ENCODE data around the gene ZNF765. TPM values are rescaled to one million over a fixed set of nuclear protein-coding genes. Genes with fewer than 3 reads are reported as not detected.
"Not testable (repeated sequence)": the region's sequence is repeated elsewhere in the genome, so short reads cannot be mapped to it uniquely, and the experiment has no call there.

ZNF765 gene
- total and polyA plus RNA-seq, 9 of the 15 experiments (the other 6 are each of a cell fraction or from before 2014, with no cell fraction given) = 5.4 to 17.5 (median 9.6) TPM

DNA sequence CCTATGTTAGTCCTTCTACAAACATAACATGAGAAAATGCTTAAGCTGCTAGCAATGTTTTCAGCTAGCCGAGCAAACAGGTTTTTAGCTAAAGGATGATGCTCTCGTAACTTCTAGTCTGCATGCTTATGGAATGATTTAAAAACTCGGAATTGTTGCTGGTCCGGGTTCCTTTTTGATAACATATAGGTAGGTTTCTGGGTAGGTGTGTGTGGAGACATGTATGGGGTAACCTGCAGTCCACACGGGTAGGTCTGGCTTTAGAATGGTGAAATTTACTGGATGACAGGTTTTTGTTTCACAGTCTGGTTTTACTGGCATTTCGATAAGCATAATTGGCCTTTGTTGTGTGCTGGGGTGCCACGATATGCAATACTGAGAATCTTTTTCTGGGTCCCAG is 77.0 kb downstream of the ZNF765 start (continued):
- TF ChIP-seq, protein P1, sequence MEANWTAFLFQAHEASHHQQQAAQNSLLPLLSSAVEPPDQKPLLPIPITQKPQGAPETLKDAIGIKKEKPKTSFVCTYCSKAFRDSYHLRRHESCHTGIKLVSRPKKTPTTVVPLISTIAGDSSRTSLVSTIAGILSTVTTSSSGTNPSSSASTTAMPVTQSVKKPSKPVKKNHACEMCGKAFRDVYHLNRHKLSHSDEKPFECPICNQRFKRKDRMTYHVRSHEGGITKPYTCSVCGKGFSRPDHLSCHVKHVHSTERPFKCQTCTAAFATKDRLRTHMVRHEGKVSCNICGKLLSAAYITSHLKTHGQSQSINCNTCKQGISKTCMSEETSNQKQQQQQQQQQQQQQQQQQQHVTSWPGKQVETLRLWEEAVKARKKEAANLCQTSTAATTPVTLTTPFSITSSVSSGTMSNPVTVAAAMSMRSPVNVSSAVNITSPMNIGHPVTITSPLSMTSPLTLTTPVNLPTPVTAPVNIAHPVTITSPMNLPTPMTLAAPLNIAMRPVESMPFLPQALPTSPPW (CRISPR knock-in tag; IDR thresholded peaks at IDR 0.05) = no peak
- TF ChIP-seq ZNF584 (CRISPR knock-in tag; IDR thresholded peaks at IDR 0.05; ENCODE audit: low read depth) (no peak), SMAD4 (CRISPR knock-in tag; conservative IDR thresholded peaks at IDR 0.05) (no peak), CEBPB (tag; IDR thresholded peaks at IDR 0.05) (no peak), NCOA1 (IDR thresholded peaks at IDR 0.05; ENCODE audit: low read depth) (no peak)

DNA sequence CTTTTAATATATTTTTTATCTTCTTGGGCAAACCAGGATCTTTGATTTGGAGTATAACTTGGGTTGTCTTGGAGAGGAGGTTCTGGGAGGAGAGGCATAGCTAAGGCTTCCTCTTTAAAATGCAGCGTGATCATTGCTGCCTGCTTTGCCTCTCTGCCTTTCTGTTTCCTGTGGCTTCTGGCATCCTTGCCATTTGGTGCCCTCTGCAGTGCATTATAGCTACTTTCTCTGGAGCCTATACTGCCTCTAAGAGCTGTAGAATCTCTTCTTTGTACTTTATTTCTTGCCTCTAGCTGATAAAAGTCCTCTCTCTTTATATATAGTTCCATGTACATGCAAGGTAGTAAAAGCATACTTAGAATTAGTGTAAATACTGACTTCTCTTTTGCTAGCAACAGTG is 79.9 kb downstream of the ZNF765 start:
- H3K9me3 ChIP-seq (replicated peaks; ENCODE audit: control insufficient read depth, insufficient read depth, low read depth, low read length); FAIRE-seq; intact Hi-C loops (cut with micrococcal nuclease); H3K9me1 ChIP-seq (ENCODE audit: control insufficient read depth, insufficient read depth, low read length); H3K4me1 ChIP-seq (replicated peaks in 1 of 2; ENCODE audit: control insufficient read depth in 2 of 2, insufficient read depth in 2 of 2, low read length in 2 of 2); ATAC-seq; BruUV-seq (replicated peaks); POLR2A ChIA-PET; H3K9ac ChIP-seq (ENCODE audit: insufficient read depth in 1 of 2, low read depth in 2 of 2, low read length in 2 of 2); CTCF ChIA-PET (ENCODE audit: low intra/inter-chr PET ratio); H3K4me2 ChIP-seq (ENCODE audit: insufficient read depth, low read length); H3K79me2 ChIP-seq (ENCODE audit: control insufficient read depth, insufficient read depth, low read length); H4K20me1 ChIP-seq (replicated peaks; ENCODE audit: control insufficient read depth, insufficient read depth, low read length); H3K27ac ChIP-seq (ENCODE audit: extremely low read depth, low read depth, low read length); H3K27me3 ChIP-seq (ENCODE audit: control insufficient read depth in 2 of 2, insufficient read depth in 2 of 2, low read length in 2 of 2); H2AFZ ChIP-seq (ENCODE audit: low read depth, low read length); H3K4me3 ChIP-seq; DNase-seq (ENCODE audit: extremely low read depth in 1 of 4, low spot score in 3 of 4): not testable (repeated sequence)
- 100% methylated on average over 1 of the region's 1 CpG for WGBS (ENCODE audit: insufficient coverage, low coverage, missing lambda C conversion rate)
- in situ Hi-C loops (cut with MboI) = loop anchor here (5.0 kb wide), 1 partner anchor 38 kb away; no protein-coding TSS in a partner anchor
- peaks cover 26% of the 10 kb centered on the region; the same call in 2 of the 3 replicates for H3K36me3 ChIP-seq (ENCODE audit: control insufficient read depth, insufficient read depth, low read length)

DNA sequence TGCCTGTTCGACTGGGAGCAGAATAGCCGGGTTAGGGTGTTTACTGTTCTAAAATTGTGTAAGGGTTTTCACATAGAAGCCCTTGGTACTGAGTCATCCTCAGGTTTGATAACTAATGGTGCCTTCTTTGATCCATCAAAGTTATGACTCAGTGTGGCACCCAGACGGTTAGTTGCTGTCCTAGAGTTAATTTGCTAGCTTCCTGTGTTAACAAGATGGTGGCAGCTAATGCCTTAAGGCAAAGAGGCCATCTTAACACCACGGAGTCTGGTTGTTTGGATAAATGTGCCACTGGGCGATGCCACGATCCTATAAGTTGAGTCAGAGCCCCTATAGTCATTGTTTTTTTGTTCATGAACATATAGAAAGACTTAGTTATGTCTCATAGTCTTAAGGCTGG is 80.5 kb downstream of the ZNF765 start:
- in situ Hi-C loops (cut with MboI) = loop anchor here (5.0 kb wide), 1 partner anchor 38 kb away; no protein-coding TSS in a partner anchor
- POLR2A ChIA-PET; H3K79me2 ChIP-seq (ENCODE audit: control insufficient read depth, insufficient read depth, low read length); H3K9me3 ChIP-seq (replicated peaks; ENCODE audit: control insufficient read depth, insufficient read depth, low read depth, low read length); CTCF ChIA-PET (ENCODE audit: low intra/inter-chr PET ratio); ATAC-seq; H3K9me1 ChIP-seq (ENCODE audit: control insufficient read depth, insufficient read depth, low read length); H3K9ac ChIP-seq (ENCODE audit: insufficient read depth in 1 of 2, low read depth in 2 of 2, low read length in 2 of 2); H2AFZ ChIP-seq (ENCODE audit: low read depth, low read length); H3K4me1 ChIP-seq (replicated peaks in 1 of 2; ENCODE audit: control insufficient read depth in 2 of 2, insufficient read depth in 2 of 2, low read length in 2 of 2); intact Hi-C loops (cut with micrococcal nuclease); H3K27ac ChIP-seq (ENCODE audit: extremely low read depth, low read depth, low read length); BruUV-seq (replicated peaks); DNase-seq (ENCODE audit: extremely low read depth in 1 of 4, low spot score in 3 of 4); H3K4me2 ChIP-seq (ENCODE audit: insufficient read depth, low read length); FAIRE-seq; H4K20me1 ChIP-seq (replicated peaks; ENCODE audit: control insufficient read depth, insufficient read depth, low read length); H3K4me3 ChIP-seq; H3K27me3 ChIP-seq (ENCODE audit: control insufficient read depth in 2 of 2, insufficient read depth in 2 of 2, low read length in 2 of 2): not testable (repeated sequence)
- H3K36me3 ChIP-seq (ENCODE audit: control insufficient read depth, insufficient read depth, low read length) = peaks cover 28% of the 10 kb centered on the region; the same call in 2 of the 3 replicates
- 79% methylated on average over 6 of the region's 6 CpGs for WGBS (ENCODE audit: insufficient coverage, low coverage, missing lambda C conversion rate)
